Esophagus squamous epithelium (tissue), 4 donors: ENCODE results near the gene FAAP20.

Experiments used
- POLR2A ChIP-seq, 4 donors: fragments of 450-650 bp; IDR thresholded peaks; one replicate each; pipeline ENCODE4 v1.6.1; 2017; ENCODE audit warnings: antibody characterized with exemption in 4 of 4, mild to moderate bottlenecking in 4 of 4, moderate library complexity in 3 of 4
- TF ChIP-seq, protein P1 (sequence below), 6 experiments: fragments of 450-650 bp in 4 of 6; fragments of 200-600 bp in 2 of 6; sonication (generic) in 2 of 6; IDR thresholded peaks; one replicate each; pipeline ENCODE4 v1.5.1; 2016 to 2019; ENCODE audit warnings: antibody characterized with exemption in 6 of 6, mild to moderate bottlenecking in 4 of 6, moderate library complexity in 4 of 6

GRCh38 chr1:2228694-2229036 is 34.1 kb upstream of the FAAP20 start:
- TF ChIP-seq, protein P1, sequence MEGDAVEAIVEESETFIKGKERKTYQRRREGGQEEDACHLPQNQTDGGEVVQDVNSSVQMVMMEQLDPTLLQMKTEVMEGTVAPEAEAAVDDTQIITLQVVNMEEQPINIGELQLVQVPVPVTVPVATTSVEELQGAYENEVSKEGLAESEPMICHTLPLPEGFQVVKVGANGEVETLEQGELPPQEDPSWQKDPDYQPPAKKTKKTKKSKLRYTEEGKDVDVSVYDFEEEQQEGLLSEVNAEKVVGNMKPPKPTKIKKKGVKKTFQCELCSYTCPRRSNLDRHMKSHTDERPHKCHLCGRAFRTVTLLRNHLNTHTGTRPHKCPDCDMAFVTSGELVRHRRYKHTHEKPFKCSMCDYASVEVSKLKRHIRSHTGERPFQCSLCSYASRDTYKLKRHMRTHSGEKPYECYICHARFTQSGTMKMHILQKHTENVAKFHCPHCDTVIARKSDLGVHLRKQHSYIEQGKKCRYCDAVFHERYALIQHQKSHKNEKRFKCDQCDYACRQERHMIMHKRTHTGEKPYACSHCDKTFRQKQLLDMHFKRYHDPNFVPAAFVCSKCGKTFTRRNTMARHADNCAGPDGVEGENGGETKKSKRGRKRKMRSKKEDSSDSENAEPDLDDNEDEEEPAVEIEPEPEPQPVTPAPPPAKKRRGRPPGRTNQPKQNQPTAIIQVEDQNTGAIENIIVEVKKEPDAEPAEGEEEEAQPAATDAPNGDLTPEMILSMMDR (IDR thresholded peaks at IDR 0.05) = no peak
- TF ChIP-seq POLR2A (IDR thresholded peaks at IDR 0.05) = no peak
